OCI-LY7 (cell line): ENCODE data around the gene NSD2.

Experiments used
- CTCF ChIP-seq: fragments of 200-600 bp; sonication (generic); conservative IDR thresholded peaks from 2 replicates; pipeline ENCODE4 v1.5.1; 2014; ENCODE audit warnings: mild to moderate bottlenecking, antibody characterized with exemption, low read length, moderate library complexity, mixed read lengths
- EZH2phosphoT487 ChIP-seq: fragments of 200-600 bp; sonication (generic); IDR thresholded peaks from 2 replicates; pipeline ENCODE4 v1.6.1; 2018; ENCODE audit warnings: low read depth, borderline replicate concordance, mild to moderate bottlenecking, mixed run types, antibody characterized with exemption, low read length, moderate library complexity, mixed read lengths

GRCh38 chr4:1961563-1961962 is 90.4 kb downstream of the NSD2 start:
- TF ChIP-seq CTCF = no peak
- no peak for TF ChIP-seq EZH2phosphoT487
